Head of caudate nucleus (tissue), 42 donors: Measurements from ENCODE around the gene TOM1L2.
"Not testable (repeated sequence)": the region's sequence is repeated elsewhere in the genome, so short reads cannot be mapped to it uniquely, and the experiment has no call there.

Source experiments
- DNase-seq, 42 donors: peaks; one replicate each; pipeline versions ENCODE4 v3.0.0 to v3.0.0-alpha.2; 2020 to 2021; ENCODE audit warnings: mixed read lengths in 7 of 42
- intact Hi-C: fragments of 100-400 bp; cut with DNase I; formaldehyde crosslinking; loops from one replicate; pipeline ENCODE4 v1.15.0; 2022

Gene TOM1L2

GRCh38 chr17:17978481-17979424 is 6.6 kb upstream of the TOM1L2 start:
- no peak for DNase-seq
- intact Hi-C loops: no loop called here

GRCh38 chr17:17976931-17977570 is 4.9 kb upstream of the TOM1L2 start:
- DNase-seq: peak in 2 of 42 donors; percentile 32 to 40
- intact Hi-C loops: no loop called here

- intact Hi-C loops: no loop called here
- DNase-seq: no peak
These were observed 3.2 kb upstream of the TOM1L2 start for GRCh38 chr17:17975436-17975835.

GRCh38 chr17:17972952-17973254 is 703 bp upstream of the TOM1L2 start:
- DNase-seq: no peak
- intact Hi-C loops: loop anchor here (5.0 kb wide), 2 partner anchors 46 to 69 kb away; no protein-coding TSS in a partner anchor

- DNase-seq: peak in 36 of 42 donors; percentile 13 to 62 (median 36)
- intact Hi-C loops: loop anchor here (5.0 kb wide), 2 partner anchors 44 to 71 kb away; no protein-coding TSS in a partner anchor
These were observed 622 bp downstream of the TOM1L2 start for GRCh38 chr17:17971431-17972125.

GRCh38 chr17:17970699-17971430 is 1.3 kb downstream of the TOM1L2 start:
- no peak for DNase-seq
- intact Hi-C loops: loop anchor here (5.0 kb wide), 2 partner anchors 44 to 71 kb away; no protein-coding TSS in a partner anchor

GRCh38 chr17:17966399-17966798 is 5.8 kb downstream of the TOM1L2 start:
- DNase-seq: no peak
- intact Hi-C loops: no loop called here

- intact Hi-C loops: no loop called here
- DNase-seq: peak in 11 of 42 donors; percentile 12 to 61 (median 27)
These were observed 7.0 kb downstream of the TOM1L2 start for GRCh38 chr17:17965152-17965721.

GRCh38 chr17:17964710-17965109 is 7.5 kb downstream of the TOM1L2 start:
- DNase-seq: no peak
- intact Hi-C loops: no loop called here

GRCh38 chr17:17963694-17964436 is 8.3 kb downstream of the TOM1L2 start:
- intact Hi-C loops: no loop called here
- DNase-seq: no peak

- peak in 2 of 42 donors; percentile 31 to 57 for DNase-seq
- intact Hi-C loops: no loop called here
These were observed 9.1 kb downstream of the TOM1L2 start for GRCh38 chr17:17963066-17963465.

GRCh38 chr17:17960500-17961030 is 11.6 kb downstream of the TOM1L2 start:
- intact Hi-C loops: no loop called here
- no peak for DNase-seq

- intact Hi-C loops: no loop called here
- no peak for DNase-seq
These were observed 12.5 kb downstream of the TOM1L2 start for GRCh38 chr17:17959520-17960361.

GRCh38 chr17:17958982-17959381 is 13.2 kb downstream of the TOM1L2 start:
- intact Hi-C loops: no loop called here

GRCh38 chr17:17957584-17957916 is 14.7 kb downstream of the TOM1L2 start:
- DNase-seq: no peak
- intact Hi-C loops: no loop called here

More at GRCh38 chr17:17958982-17959381, 13.2 kb downstream of the TOM1L2 start:
- DNase-seq: no peak

GRCh38 chr17:17955790-17956341 is 16.3 kb downstream of the TOM1L2 start:
- not testable (repeated sequence) for DNase-seq

GRCh38 chr17:17954079-17954478 is 18.1 kb downstream of the TOM1L2 start:
- no peak for DNase-seq

More at GRCh38 chr17:17955790-17956341, 16.3 kb downstream of the TOM1L2 start:
- intact Hi-C loops: not testable (repeated sequence)

More at GRCh38 chr17:17954079-17954478, 18.1 kb downstream of the TOM1L2 start:
- intact Hi-C loops: no loop called here
